ENCODE data around the gene TMEM185B. TPM values are rescaled to one million over a fixed set of nuclear protein-coding genes. Genes with fewer than 3 reads are reported as not detected.

TMEM185B gene
- total and polyA plus RNA-seq, 10 of the 15 experiments (the other 5 are each of a cell fraction or from before 2014, with no cell fraction given) = 2.4 to 20.9 (median 14.5) TPM

DNA sequence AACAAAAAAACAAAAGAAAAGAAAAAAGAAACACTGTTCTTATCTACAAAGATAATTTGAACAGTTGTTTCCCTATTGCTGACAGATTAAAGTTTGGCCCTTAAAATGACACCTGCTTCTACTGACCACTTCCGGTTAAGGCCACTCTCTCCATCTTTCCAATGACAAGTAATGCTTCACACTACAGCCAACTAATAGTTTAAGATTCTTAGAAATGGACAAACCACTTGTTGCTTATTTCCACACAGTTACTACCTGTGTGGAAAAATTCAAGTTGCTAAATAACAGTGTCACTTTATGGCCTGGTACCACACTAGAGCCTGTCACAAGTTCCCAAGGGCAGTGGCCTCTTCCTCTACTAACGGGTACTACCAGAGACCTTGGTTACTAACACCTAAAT, 2.4 kb downstream of the TMEM185B start:
- H3K4me1 ChIP-seq (ENCODE audit: control insufficient read depth, insufficient read depth, low read length) = peaks cover 22% of the 10 kb centered on the region
- DNase-seq (ENCODE audit: low read depth, low spot score) (no peak), FAIRE-seq (no peak), ATAC-seq (no peak)
- H4K20me1 ChIP-seq (ENCODE audit: control insufficient read depth, insufficient read depth) = no peaks in the 10 kb centered on the region
- H3K27me3 ChIP-seq (replicated peaks in 1 of 2; ENCODE audit: control insufficient read depth in 2 of 2, insufficient read depth in 2 of 2, low read length in 1 of 2) = no peaks in the 10 kb centered on the region
- ChIA-PET POLR2A (no interaction called here), CTCF (interaction anchor here (0.9 to 3.5 kb wide), 2 partner anchors 45 to 92 kb away, joined by 3 to 13 read pairs; no protein-coding TSS in a partner anchor), RAD21 (ENCODE audit: unreplicated experiment) (no interaction called here), SMC1A (ENCODE audit: uncharacterized antibody, unreplicated experiment) (interaction anchor here (1.1 kb wide), 1 partner anchor 791 kb away, joined by 3 read pairs; no protein-coding TSS in a partner anchor)
- H3K4me2 ChIP-seq (ENCODE audit: control insufficient read depth, insufficient read depth) = peak overlapping the region; percentile 61; the same call in 1 of the 2 replicates
- intact Hi-C loops (cut with micrococcal nuclease; ENCODE audit: unreplicated experiment) (no loop called here), in situ Hi-C loops (cut with MboI) (loop anchor here (25.0 kb wide), 1 partner anchor 467 kb away; no protein-coding TSS in a partner anchor)
- H3K27ac ChIP-seq (ENCODE audit: control insufficient read depth, insufficient read depth) = no peak overlapping the region; the same call in 1 of the 2 replicates
- TF ChIP-seq FOXK2 (IDR thresholded peaks at IDR 0.05) = no peak
- TF ChIP-seq REST (IDR thresholded peaks at IDR 0.05; ENCODE audit: low read depth, low read length) = no peak
- no peak for TF ChIP-seq ATF7 (IDR thresholded peaks at IDR 0.05; ENCODE audit: low read depth)
- peaks cover 18% of the 10 kb centered on the region for H3K79me2 ChIP-seq (ENCODE audit: control insufficient read depth, insufficient read depth, low read length)
- no peak overlapping the region for H2AFZ ChIP-seq (ENCODE audit: control insufficient read depth, low read depth, low read length)
- no peaks in the 10 kb centered on the region; a peak in 1 of 4 replicates for H3K36me3 ChIP-seq (ENCODE audit: control insufficient read depth in 2 of 2, insufficient read depth in 2 of 2, low read length in 1 of 2)
- 50% methylated on average over 2 of the region's 2 CpGs for WGBS (ENCODE audit: insufficient coverage, insufficient replicate concordance, low lambda C conversion rate, missing lambda C conversion rate)
- H3K9ac ChIP-seq (ENCODE audit: control insufficient read depth, insufficient read depth, low read length) = no peak overlapping the region
- no TSS peak for BruUV-seq (replicated peaks)
- H3K4me3 ChIP-seq = peak overlapping the region; percentile 44; the same call in 1 of the 2 replicates
- no peaks in the 10 kb centered on the region for H3K9me3 ChIP-seq (replicated peaks; ENCODE audit: control insufficient read depth, insufficient read depth, low read length)

All from GM12878 (cell line).